Choroid plexus epithelial cell (primary cell): Measurements from ENCODE around the gene IDH2.

Experiments used
- DNase-seq: peaks from one replicate; pipeline ENCODE4 v3.0.0-alpha.2; 2010; ENCODE audit warnings: low read depth
- H3K4me3 ChIP-seq: 2 replicates; pipeline ENCODE4 v1.5.1; 2011; ENCODE audit warnings: low read depth, mild to moderate bottlenecking, control low read depth, low read length, moderate library complexity
- CTCF ChIP-seq: conservative IDR thresholded peaks from 2 replicates; pipeline ENCODE4 v1.5.1; 2011; ENCODE audit warnings: low read depth, mild to moderate bottlenecking, control low read depth, inconsistent platforms, low read length, moderate library complexity

IDH2 gene

GRCh38 chr15:90062023-90062442 lies 40.2 kb downstream of the IDH2 start:
- H3K4me3 ChIP-seq, result no peak overlapping the region
- peak; percentile 57 for DNase-seq
- no peak for TF ChIP-seq CTCF

GRCh38 chr15:90060797-90061196 lies 41.5 kb downstream of the IDH2 start:
- H3K4me3 ChIP-seq, result no peak overlapping the region
- no peak for DNase-seq
- TF ChIP-seq CTCF, result no peak

GRCh38 chr15:90059208-90059985 lies 42.9 kb downstream of the IDH2 start:
- DNase-seq, result peak; percentile 75
- no peak overlapping the region for H3K4me3 ChIP-seq
- no peak for TF ChIP-seq CTCF

- DNase-seq, result no peak
- H3K4me3 ChIP-seq, result no peak overlapping the region
- no peak for TF ChIP-seq CTCF
These were observed 43.5 kb downstream of the IDH2 start for GRCh38 chr15:90058775-90059174.

GRCh38 chr15:90058308-90058707 lies 44.0 kb downstream of the IDH2 start:
- no peak for DNase-seq
- H3K4me3 ChIP-seq, result no peak overlapping the region
- no peak for TF ChIP-seq CTCF

GRCh38 chr15:90056529-90056928 lies 45.7 kb downstream of the IDH2 start:
- no peak for TF ChIP-seq CTCF
- no peak for DNase-seq
- no peak overlapping the region for H3K4me3 ChIP-seq

- DNase-seq, result no peak
- TF ChIP-seq CTCF, result no peak
- no peak overlapping the region for H3K4me3 ChIP-seq
These were observed 47.1 kb downstream of the IDH2 start for GRCh38 chr15:90055182-90055581.
